ENCODE measurements around the gene ANGPTL4. TPM values are rescaled to one million over a fixed set of nuclear protein-coding genes. Genes with fewer than 3 reads are reported as not detected.

ANGPTL4 gene
- total and polyA plus RNA-seq, 2 of the 13 experiments (the other 11 are each of a cell fraction or from before 2014, with no cell fraction given): 0.80 to 21.7 TPM

GRCh38 chr19:8389891-8390616, 26.1 kb downstream of the ANGPTL4 start, which contains the start of gene RAB11B (continued):
- TF ChIP-seq ZUFSP (CRISPR knock-in tag; IDR thresholded peaks at IDR 0.05; ENCODE audit: borderline replicate concordance) (no peak), ZNF619 (CRISPR knock-in tag; IDR thresholded peaks at IDR 0.05) (0 out of 2 replicates have a peak, but pooled peaks have one; percentile 56), ATF3 (CRISPR knock-in tag; IDR thresholded peaks at IDR 0.05) (peak; percentile 67), IRF1 (CRISPR knock-in tag; IDR thresholded peaks at IDR 0.05; ENCODE audit: low read depth) (no peak), SP4 (CRISPR knock-in tag; IDR thresholded peaks at IDR 0.05) (peak; percentile 93), MATR3 (CRISPR knock-in tag; IDR thresholded peaks at IDR 0.05) (no peak), ZNF775 (CRISPR knock-in tag; IDR thresholded peaks at IDR 0.05; ENCODE audit: borderline replicate concordance) (no peak), ZNF629 (CRISPR knock-in tag; conservative IDR thresholded peaks at IDR 0.05) (peak; percentile 58), POLR2A (IDR thresholded peaks at IDR 0.05; ENCODE audit: insufficient read depth in 1 of 2, low read depth in 2 of 2, low read length in 2 of 2) (peak; percentile 50 to 77)
- TF ChIP-seq, protein P1, sequence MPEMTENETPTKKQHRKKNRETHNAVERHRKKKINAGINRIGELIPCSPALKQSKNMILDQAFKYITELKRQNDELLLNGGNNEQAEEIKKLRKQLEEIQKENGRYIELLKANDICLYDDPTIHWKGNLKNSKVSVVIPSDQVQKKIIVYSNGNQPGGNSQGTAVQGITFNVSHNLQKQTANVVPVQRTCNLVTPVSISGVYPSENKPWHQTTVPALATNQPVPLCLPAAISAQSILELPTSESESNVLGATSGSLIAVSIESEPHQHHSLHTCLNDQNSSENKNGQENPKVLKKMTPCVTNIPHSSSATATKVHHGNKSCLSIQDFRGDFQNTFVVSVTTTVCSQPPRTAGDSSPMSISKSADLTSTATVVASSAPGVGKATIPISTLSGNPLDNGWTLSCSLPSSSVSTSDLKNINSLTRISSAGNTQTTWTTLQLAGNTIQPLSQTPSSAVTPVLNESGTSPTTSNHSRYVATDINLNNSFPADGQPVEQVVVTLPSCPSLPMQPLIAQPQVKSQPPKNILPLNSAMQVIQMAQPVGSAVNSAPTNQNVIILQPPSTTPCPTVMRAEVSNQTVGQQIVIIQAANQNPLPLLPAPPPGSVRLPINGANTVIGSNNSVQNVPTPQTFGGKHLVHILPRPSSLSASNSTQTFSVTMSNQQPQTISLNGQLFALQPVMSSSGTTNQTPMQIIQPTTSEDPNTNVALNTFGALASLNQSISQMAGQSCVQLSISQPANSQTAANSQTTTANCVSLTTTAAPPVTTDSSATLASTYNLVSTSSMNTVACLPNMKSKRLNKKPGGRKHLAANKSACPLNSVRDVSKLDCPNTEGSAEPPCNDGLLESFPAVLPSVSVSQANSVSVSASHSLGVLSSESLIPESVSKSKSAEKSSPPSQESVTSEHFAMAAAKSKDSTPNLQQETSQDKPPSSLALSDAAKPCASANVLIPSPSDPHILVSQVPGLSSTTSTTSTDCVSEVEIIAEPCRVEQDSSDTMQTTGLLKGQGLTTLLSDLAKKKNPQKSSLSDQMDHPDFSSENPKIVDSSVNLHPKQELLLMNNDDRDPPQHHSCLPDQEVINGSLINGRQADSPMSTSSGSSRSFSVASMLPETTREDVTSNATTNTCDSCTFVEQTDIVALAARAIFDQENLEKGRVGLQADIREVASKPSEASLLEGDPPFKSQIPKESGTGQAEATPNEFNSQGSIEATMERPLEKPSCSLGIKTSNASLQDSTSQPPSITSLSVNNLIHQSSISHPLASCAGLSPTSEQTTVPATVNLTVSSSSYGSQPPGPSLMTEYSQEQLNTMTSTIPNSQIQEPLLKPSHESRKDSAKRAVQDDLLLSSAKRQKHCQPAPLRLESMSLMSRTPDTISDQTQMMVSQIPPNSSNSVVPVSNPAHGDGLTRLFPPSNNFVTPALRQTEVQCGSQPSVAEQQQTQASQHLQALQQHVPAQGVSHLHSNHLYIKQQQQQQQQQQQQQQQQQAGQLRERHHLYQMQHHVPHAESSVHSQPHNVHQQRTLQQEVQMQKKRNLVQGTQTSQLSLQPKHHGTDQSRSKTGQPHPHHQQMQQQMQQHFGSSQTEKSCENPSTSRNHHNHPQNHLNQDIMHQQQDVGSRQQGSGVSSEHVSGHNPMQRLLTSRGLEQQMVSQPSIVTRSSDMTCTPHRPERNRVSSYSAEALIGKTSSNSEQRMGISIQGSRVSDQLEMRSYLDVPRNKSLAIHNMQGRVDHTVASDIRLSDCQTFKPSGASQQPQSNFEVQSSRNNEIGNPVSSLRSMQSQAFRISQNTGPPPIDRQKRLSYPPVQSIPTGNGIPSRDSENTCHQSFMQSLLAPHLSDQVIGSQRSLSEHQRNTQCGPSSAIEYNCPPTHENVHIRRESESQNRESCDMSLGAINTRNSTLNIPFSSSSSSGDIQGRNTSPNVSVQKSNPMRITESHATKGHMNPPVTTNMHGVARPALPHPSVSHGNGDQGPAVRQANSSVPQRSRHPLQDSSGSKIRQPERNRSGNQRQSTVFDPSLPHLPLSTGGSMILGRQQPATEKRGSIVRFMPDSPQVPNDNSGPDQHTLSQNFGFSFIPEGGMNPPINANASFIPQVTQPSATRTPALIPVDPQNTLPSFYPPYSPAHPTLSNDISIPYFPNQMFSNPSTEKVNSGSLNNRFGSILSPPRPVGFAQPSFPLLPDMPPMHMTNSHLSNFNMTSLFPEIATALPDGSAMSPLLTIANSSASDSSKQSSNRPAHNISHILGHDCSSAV (CRISPR knock-in tag; IDR thresholded peaks at IDR 0.05; ENCODE audit: borderline replicate concordance): no peak
- TF ChIP-seq, protein P2, sequence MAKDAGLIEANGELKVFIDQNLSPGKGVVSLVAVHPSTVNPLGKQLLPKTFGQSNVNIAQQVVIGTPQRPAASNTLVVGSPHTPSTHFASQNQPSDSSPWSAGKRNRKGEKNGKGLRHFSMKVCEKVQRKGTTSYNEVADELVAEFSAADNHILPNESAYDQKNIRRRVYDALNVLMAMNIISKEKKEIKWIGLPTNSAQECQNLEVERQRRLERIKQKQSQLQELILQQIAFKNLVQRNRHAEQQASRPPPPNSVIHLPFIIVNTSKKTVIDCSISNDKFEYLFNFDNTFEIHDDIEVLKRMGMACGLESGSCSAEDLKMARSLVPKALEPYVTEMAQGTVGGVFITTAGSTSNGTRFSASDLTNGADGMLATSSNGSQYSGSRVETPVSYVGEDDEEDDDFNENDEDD (CRISPR knock-in tag; IDR thresholded peaks at IDR 0.05; ENCODE audit: borderline replicate concordance): no peak
